GM23338 (cell line): ENCODE data around the gene FRMD1. TPM values are rescaled to one million over a fixed set of nuclear protein-coding genes. Genes with fewer than 3 reads are reported as not detected.

Source experiments
- ATAC-seq: fragments of 200-7000 bp; cut with Tn5 transposase; 3 replicates; pipeline ENCODE4 v1.9.1; 2020
- DNase-seq: peaks from one replicate; pipeline ENCODE4 v3.0.0-alpha.2; 2015; ENCODE audit warnings: low spot score
- H2AFZ ChIP-seq: fragments of 200-600 bp; sonication (generic); 2 replicates; pipeline ENCODE4 v1.8.0; 2016; ENCODE audit warnings: antibody characterized with exemption, mild to moderate bottlenecking, moderate library complexity
- H3F3A ChIP-seq: fragments of 200-600 bp; sonication (generic); replicated peaks from 2 replicates; pipeline ENCODE4 v1.8.0; 2017; ENCODE audit warnings: antibody characterized with exemption, mixed run types, low read depth
- H3K27ac ChIP-seq: fragments of 200-600 bp; sonication (generic); 2 replicates; pipeline ENCODE4 v1.6.1; 2016; ENCODE audit warnings: low read depth
- H3K27me3 ChIP-seq: fragments of 200-600 bp; sonication (generic); 2 replicates; pipeline ENCODE4 v1.8.0; 2016; ENCODE audit warnings: mild to moderate bottlenecking, mixed run types, moderate library complexity; ENCODE audit not compliant: insufficient read depth
- H3K36me3 ChIP-seq: fragments of 200-600 bp; sonication (generic); 2 replicates; pipeline ENCODE4 v1.8.0; 2016; ENCODE audit warnings: mild to moderate bottlenecking; ENCODE audit not compliant: insufficient read depth
- H3K4me1 ChIP-seq: fragments of 200-600 bp; sonication (generic); 2 replicates; pipeline ENCODE4 v1.8.0; 2016; ENCODE audit warnings: mild to moderate bottlenecking, moderate library complexity; ENCODE audit not compliant: insufficient read depth
- H3K4me2 ChIP-seq: fragments of 200-600 bp; sonication (generic); 2 replicates; pipeline ENCODE4 v1.7.1; 2017; ENCODE audit warnings: mixed run types
- H3K4me3 ChIP-seq: fragments of 200-600 bp; sonication (generic); 2 replicates; pipeline ENCODE4 v1.6.1; 2016; ENCODE audit warnings: mixed run types
- H3K79me2 ChIP-seq: fragments of 200-600 bp; sonication (generic); replicated peaks from 2 replicates; pipeline ENCODE4 v1.8.0; 2017; ENCODE audit warnings: mild to moderate bottlenecking; ENCODE audit not compliant: insufficient read depth
- H3K9me2 ChIP-seq: fragments of 200-600 bp; sonication (generic); 2 replicates; pipeline ENCODE4 v1.8.0; 2017; ENCODE audit not compliant: insufficient read depth
- H4K20me1 ChIP-seq: fragments of 200-600 bp; sonication (generic); replicated peaks from 2 replicates; pipeline ENCODE4 v1.8.0; 2017; ENCODE audit warnings: mild to moderate bottlenecking; ENCODE audit not compliant: insufficient read depth
- H3K27ac Mint-ChIP-seq: 2 replicates; pipeline ENCODE4 v1.8.0; 2020; ENCODE audit warnings: inconsistent platforms, mild to moderate bottlenecking, moderate library complexity, mixed read lengths
- H3K27me3 Mint-ChIP-seq: 3 replicates; pipeline ENCODE4 v1.8.0; 2022; ENCODE audit warnings: low read depth, mild to moderate bottlenecking, moderate library complexity, mixed read lengths, inconsistent platforms; ENCODE audit not compliant: insufficient read depth, poor library complexity
- H3K36me3 Mint-ChIP-seq: 3 replicates; pipeline ENCODE4 v1.8.0; 2021; ENCODE audit warnings: low read depth, mild to moderate bottlenecking, inconsistent platforms, moderate library complexity, mixed read lengths
- H3K4me1 Mint-ChIP-seq: 3 replicates; pipeline ENCODE4 v1.8.0; 2020; ENCODE audit warnings: mild to moderate bottlenecking, inconsistent platforms, mixed read lengths
- H3K4me3 Mint-ChIP-seq: 3 replicates; pipeline ENCODE4 v1.8.0; 2021; ENCODE audit warnings: moderate library complexity, mild to moderate bottlenecking, inconsistent platforms, mixed read lengths
- H3K9me3 Mint-ChIP-seq: 3 replicates; pipeline ENCODE4 v1.8.0; 2020; ENCODE audit warnings: moderate library complexity, mild to moderate bottlenecking, inconsistent platforms, mixed read lengths
- NANOG ChIP-seq: IDR thresholded peaks from 2 replicates; pipeline ENCODE4 v1.6.1; 2016; ENCODE audit warnings: antibody characterized with exemption, borderline replicate concordance
- POLR2AphosphoS5 ChIP-seq: IDR thresholded peaks from 2 replicates; pipeline ENCODE4 v1.6.1; 2016; ENCODE audit warnings: antibody characterized with exemption, low read depth
- STAT1 ChIP-seq: IDR thresholded peaks from one replicate; pipeline ENCODE4 v1.6.1; 2016; ENCODE audit warnings: antibody characterized with exemption; ENCODE audit not compliant: unreplicated experiment
- polyA plus RNA-seq: library from polyadenylated mRNA; unstranded; fragments of >200 nt; fragmentation: Nextera tagmentation; extraction: Ambion mirVana; gene quantifications from 2 replicates; pipeline ENCODE4 v1.2.1, GENCODE V29; 2016
- total RNA-seq: library from RNA; depleted of rRNA; stranded (reverse); fragments of >200 nt; shearing (Covaris generic); gene quantifications from 2 replicates; pipeline ENCODE4 v1.2.3, GENCODE V29; 2014
- TF ChIP-seq, protein P1 (sequence below), 2 experiments: fragments of 200-600 bp in 1 of 2; sonication (generic) in 1 of 2; conservative IDR thresholded peaks; 2 replicates each; pipeline versions ENCODE4 v1.5.1 to v1.6.1; 2016 to 2017; ENCODE audit warnings: antibody characterized with exemption in 2 of 2, low read depth in 2 of 2, mild to moderate bottlenecking in 2 of 2, moderate library complexity in 1 of 2

FRMD1 gene
- total and polyA plus RNA-seq, 2 experiments from 2014 or later = 1.0 to 2.0 TPM

DNA sequence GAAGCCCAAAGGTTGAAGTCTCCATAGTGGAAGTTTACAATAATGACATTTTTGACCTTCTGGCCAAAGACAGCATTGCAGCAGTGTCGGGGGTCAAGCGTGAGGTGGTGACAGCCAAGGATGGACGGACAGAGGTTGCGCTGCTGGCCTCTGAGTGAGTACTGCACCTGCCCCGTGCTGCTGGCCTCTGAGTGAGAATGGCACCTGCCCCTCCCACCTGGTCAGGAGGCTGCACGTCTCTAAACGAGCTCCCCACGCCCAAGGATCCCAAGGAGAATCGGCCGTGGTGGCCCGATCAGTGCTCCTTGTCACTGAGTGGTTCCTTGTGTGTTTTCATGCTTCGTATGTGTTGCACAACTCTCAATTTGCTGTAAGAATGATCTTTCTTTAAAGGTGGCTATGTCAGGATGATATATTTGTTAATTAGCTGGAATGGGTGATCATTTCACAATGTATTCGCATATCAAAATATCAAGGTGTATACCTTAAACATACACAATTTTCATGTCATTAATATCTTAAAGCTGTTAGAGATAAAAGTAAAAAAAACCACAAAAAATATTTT lies 40.4 kb downstream of the FRMD1 start:
- Histone ChIP-seq H3K79me2 (no peaks in the 10 kb centered on the region), H3K4me3 (no peak overlapping the region)

DNA sequence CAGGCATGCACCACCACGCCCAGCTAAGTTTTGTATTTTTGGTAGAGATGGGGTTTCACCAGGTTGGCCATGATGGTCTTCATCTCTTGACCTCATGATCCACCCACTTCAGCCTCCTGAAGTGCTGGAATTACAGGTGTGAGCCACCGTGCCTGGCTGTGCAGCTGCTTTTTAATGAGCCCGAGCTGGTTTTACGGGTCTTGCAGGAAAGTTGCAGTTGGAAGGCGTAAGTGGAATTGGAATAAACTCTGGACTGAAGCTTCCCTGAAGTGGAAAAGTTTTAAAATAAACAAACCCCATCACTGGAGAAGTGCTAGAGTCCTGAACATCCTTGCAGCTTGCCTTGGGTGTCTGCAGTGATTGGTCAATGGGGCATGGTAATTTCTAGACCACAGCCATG lies 41.2 kb downstream of the FRMD1 start:
- Histone ChIP-seq H2AFZ (no peak overlapping the region), H3K27ac (no peak overlapping the region), H3K4me3 (no peak overlapping the region), H3K4me2 (no peak overlapping the region), H3K4me1 (peaks cover 20% of the 10 kb centered on the region), H4K20me1 (no peaks in the 10 kb centered on the region), H3F3A (peaks cover 13% of the 10 kb centered on the region; the same call in 1 of the 2 replicates), H3K79me2 (no peaks in the 10 kb centered on the region), H3K36me3 (peaks cover 13% of the 10 kb centered on the region; the same call in 1 of the 2 replicates), H3K9me2 (peaks cover 4% of the 10 kb centered on the region; the same call in 1 of the 2 replicates), H3K27me3 (no peaks in the 10 kb centered on the region; the same call in 1 of the 2 replicates)
- DNase-seq = no peak
- H3K4me3 Mint-ChIP-seq = no peak overlapping the region
- peaks cover 14% of the 10 kb centered on the region for H3K4me1 Mint-ChIP-seq
- peaks cover 17% of the 10 kb centered on the region for H3K27me3 Mint-ChIP-seq
- peaks cover 65% of the 10 kb centered on the region for H3K9me3 Mint-ChIP-seq
- no peak for ATAC-seq
- H3K36me3 Mint-ChIP-seq = peaks cover 37% of the 10 kb centered on the region
- TF ChIP-seq POLR2AphosphoS5 = no peak
- H3K27ac Mint-ChIP-seq = no peak overlapping the region

More for the DNA sequence above, 40.4 kb downstream of the FRMD1 start:
- Histone ChIP-seq H3K27me3 (no peaks in the 10 kb centered on the region; the same call in 1 of the 2 replicates), H3K4me2 (no peak overlapping the region), H4K20me1 (no peaks in the 10 kb centered on the region), H3K9me2 (peaks cover 4% of the 10 kb centered on the region; the same call in 1 of the 2 replicates), H3K27ac (no peak overlapping the region), H3K4me1 (peaks cover 20% of the 10 kb centered on the region), H3K36me3 (peaks cover 13% of the 10 kb centered on the region; the same call in 1 of the 2 replicates), H2AFZ (no peak overlapping the region), H3F3A (peaks cover 13% of the 10 kb centered on the region; the same call in 1 of the 2 replicates)
- H3K4me3 Mint-ChIP-seq = no peak overlapping the region
- H3K9me3 Mint-ChIP-seq = peaks cover 65% of the 10 kb centered on the region
- peaks cover 17% of the 10 kb centered on the region for H3K27me3 Mint-ChIP-seq
- no peak for DNase-seq
- TF ChIP-seq NANOG = no peak
- TF ChIP-seq, protein P1, sequence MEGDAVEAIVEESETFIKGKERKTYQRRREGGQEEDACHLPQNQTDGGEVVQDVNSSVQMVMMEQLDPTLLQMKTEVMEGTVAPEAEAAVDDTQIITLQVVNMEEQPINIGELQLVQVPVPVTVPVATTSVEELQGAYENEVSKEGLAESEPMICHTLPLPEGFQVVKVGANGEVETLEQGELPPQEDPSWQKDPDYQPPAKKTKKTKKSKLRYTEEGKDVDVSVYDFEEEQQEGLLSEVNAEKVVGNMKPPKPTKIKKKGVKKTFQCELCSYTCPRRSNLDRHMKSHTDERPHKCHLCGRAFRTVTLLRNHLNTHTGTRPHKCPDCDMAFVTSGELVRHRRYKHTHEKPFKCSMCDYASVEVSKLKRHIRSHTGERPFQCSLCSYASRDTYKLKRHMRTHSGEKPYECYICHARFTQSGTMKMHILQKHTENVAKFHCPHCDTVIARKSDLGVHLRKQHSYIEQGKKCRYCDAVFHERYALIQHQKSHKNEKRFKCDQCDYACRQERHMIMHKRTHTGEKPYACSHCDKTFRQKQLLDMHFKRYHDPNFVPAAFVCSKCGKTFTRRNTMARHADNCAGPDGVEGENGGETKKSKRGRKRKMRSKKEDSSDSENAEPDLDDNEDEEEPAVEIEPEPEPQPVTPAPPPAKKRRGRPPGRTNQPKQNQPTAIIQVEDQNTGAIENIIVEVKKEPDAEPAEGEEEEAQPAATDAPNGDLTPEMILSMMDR (conservative IDR thresholded peaks at IDR 0.05; ENCODE audit: low read depth in 2 of 2) = no peak
- ATAC-seq = no peak
- H3K27ac Mint-ChIP-seq = no peak overlapping the region
- peaks cover 38% of the 10 kb centered on the region for H3K36me3 Mint-ChIP-seq
- H3K4me1 Mint-ChIP-seq = peaks cover 14% of the 10 kb centered on the region

DNA sequence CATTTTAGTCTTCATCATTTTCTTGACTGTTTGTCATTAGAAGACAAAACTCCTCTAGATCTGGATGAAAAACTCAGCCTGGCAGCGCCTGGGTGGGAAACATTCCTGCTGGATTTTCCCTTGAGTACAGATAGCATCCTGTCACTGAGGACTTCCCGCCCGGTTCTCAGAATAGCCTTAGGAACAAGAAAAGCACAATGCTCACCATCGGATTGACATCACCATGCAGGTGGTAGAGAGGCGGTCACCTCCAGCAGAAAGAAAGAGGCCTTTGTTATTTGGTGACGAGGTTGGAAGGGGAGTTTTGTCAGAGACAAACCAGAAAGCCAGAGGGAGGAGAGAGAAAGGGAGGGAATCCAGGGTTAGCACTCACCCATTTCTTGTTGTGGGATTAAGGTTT lies 41.8 kb downstream of the FRMD1 start:
- peaks cover 13% of the 10 kb centered on the region; the same call in 1 of the 2 replicates for H3K36me3 ChIP-seq
- H3K27me3 ChIP-seq = no peaks in the 10 kb centered on the region; the same call in 1 of the 2 replicates
- peaks cover 13% of the 10 kb centered on the region; the same call in 1 of the 2 replicates for H3F3A ChIP-seq
- no peaks in the 10 kb centered on the region for H3K79me2 ChIP-seq
- no peak for ATAC-seq
- TF ChIP-seq, protein P1 (conservative IDR thresholded peaks at IDR 0.05; ENCODE audit: low read depth in 2 of 2) = no peak
- TF ChIP-seq NANOG (no peak), STAT1 (no peak)
- no peak overlapping the region for H3K4me2 ChIP-seq
- Mint-ChIP-seq H3K4me1 (peaks cover 14% of the 10 kb centered on the region), H3K27me3 (peaks cover 17% of the 10 kb centered on the region), H3K9me3 (peaks cover 60% of the 10 kb centered on the region), H3K27ac (no peak overlapping the region), H3K36me3 (peaks cover 35% of the 10 kb centered on the region), H3K4me3 (no peak overlapping the region)
- no peak overlapping the region for H3K27ac ChIP-seq
- peaks cover 21% of the 10 kb centered on the region for H3K4me1 ChIP-seq
- no peaks in the 10 kb centered on the region for H4K20me1 ChIP-seq
- no peak overlapping the region for H3K4me3 ChIP-seq
- no peak for DNase-seq
- H2AFZ ChIP-seq = no peak overlapping the region
- peaks cover 4% of the 10 kb centered on the region; the same call in 1 of the 2 replicates for H3K9me2 ChIP-seq
